OCI-LY1 (cell line): ENCODE results near the gene CYGB.

ENCODE experiments used
- EZH2 ChIP-seq: fragments of 200-600 bp; sonication (generic), shearing (Covaris generic); IDR thresholded peaks from 2 replicates; pipeline ENCODE4 v1.8.0; 2017; ENCODE audit warnings: borderline replicate concordance, mixed run types, mild to moderate bottlenecking, antibody characterized with exemption, low read length, moderate library complexity, mixed read lengths
- TF ChIP-seq, protein P1 (sequence below): fragments of 200-600 bp; sonication (generic), shearing (Covaris generic); IDR thresholded peaks from 2 replicates; pipeline ENCODE4 v1.5.1; 2017; ENCODE audit warnings: mild to moderate bottlenecking, antibody characterized with exemption, low read length, moderate library complexity, mixed read lengths

DNA sequence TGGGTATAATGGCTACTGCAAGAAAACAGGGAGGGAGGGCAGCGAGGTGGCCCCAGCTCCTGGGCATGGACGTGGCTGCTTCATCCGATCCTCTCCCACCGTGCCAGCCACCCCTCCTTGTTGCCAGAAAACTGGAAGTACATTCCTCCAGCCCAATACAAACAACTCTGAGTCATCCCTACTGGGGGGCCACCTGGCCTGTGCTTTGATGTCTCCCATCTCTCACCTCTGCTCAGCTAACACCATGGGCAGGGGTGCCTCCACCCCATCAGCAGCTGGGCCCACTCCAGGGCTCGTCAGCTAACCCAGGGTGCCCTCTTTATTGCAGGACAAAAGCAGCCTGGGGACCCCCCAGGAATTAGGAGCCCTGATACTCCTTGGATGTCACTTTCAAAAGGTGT, 38.2 kb downstream of the CYGB start:
- TF ChIP-seq, protein P1, sequence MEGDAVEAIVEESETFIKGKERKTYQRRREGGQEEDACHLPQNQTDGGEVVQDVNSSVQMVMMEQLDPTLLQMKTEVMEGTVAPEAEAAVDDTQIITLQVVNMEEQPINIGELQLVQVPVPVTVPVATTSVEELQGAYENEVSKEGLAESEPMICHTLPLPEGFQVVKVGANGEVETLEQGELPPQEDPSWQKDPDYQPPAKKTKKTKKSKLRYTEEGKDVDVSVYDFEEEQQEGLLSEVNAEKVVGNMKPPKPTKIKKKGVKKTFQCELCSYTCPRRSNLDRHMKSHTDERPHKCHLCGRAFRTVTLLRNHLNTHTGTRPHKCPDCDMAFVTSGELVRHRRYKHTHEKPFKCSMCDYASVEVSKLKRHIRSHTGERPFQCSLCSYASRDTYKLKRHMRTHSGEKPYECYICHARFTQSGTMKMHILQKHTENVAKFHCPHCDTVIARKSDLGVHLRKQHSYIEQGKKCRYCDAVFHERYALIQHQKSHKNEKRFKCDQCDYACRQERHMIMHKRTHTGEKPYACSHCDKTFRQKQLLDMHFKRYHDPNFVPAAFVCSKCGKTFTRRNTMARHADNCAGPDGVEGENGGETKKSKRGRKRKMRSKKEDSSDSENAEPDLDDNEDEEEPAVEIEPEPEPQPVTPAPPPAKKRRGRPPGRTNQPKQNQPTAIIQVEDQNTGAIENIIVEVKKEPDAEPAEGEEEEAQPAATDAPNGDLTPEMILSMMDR: no peak
- no peak for TF ChIP-seq EZH2
